Esophagus muscularis mucosa (tissue), 3 donors: Measurements from ENCODE around the gene PRICKLE1.

Source experiments
- CTCF ChIP-seq, 3 experiments: fragments of 200-600 bp in 2 of 3; fragments of 450-650 bp in 1 of 3; sonication (generic) in 2 of 3; IDR thresholded peaks; one replicate each; pipeline ENCODE4 v1.5.1; 2017 to 2019; ENCODE audit warnings: antibody characterized with exemption in 3 of 3, mild to moderate bottlenecking in 2 of 3, moderate library complexity in 1 of 3
- POLR2A ChIP-seq: fragments of 450-650 bp; IDR thresholded peaks from one replicate; pipeline ENCODE4 v1.6.1; 2017; ENCODE audit warnings: antibody characterized with exemption, moderate library complexity, mild to moderate bottlenecking, low read depth

GRCh38 chr12:42582498-42582897, 7.0 kb downstream of the PRICKLE1 start:
- TF ChIP-seq POLR2A (no peak), CTCF (IDR thresholded peaks at IDR 0.05) (no peak)
